H9 (cell line): ENCODE results near the gene RYR1. TPM values are rescaled to one million over a fixed set of nuclear protein-coding genes. Genes with fewer than 3 reads are reported as not detected.

Experiments
- DNase-seq: peaks from one replicate; pipeline ENCODE4 v3.0.0-alpha.2; 2017
- H2AFZ ChIP-seq: one replicate; pipeline ENCODE4 v1.6.1; 2013; ENCODE audit warnings: mild to moderate bottlenecking, low read length, control low read depth, moderate library complexity
- H2AK5ac ChIP-seq: 2 replicates; pipeline ENCODE4 v1.6.1; 2013; ENCODE audit warnings: low read length, control low read depth, mixed read lengths; ENCODE audit not compliant: insufficient read length
- H2BK120ac ChIP-seq: one replicate; pipeline ENCODE4 v1.6.1; 2013; ENCODE audit warnings: low read depth, mild to moderate bottlenecking, low read length, control low read depth, inconsistent platforms; ENCODE audit not compliant: poor library complexity, severe bottlenecking
- H2BK12ac ChIP-seq: 2 replicates; pipeline ENCODE4 v1.6.1; 2013; ENCODE audit warnings: low read length, control low read depth, mixed read lengths, low read depth; ENCODE audit not compliant: insufficient read length
- H2BK15ac ChIP-seq: 2 replicates; pipeline ENCODE4 v1.6.1; 2013; ENCODE audit warnings: low read depth, low read length, control low read depth
- H2BK20ac ChIP-seq: one replicate; pipeline ENCODE4 v1.6.1; 2013; ENCODE audit warnings: low read depth, mild to moderate bottlenecking, low read length, control low read depth, inconsistent platforms; ENCODE audit not compliant: poor library complexity, severe bottlenecking
- H2BK5ac ChIP-seq: 2 replicates; pipeline ENCODE4 v1.6.1; 2013; ENCODE audit warnings: low read length, control low read depth, mixed read lengths; ENCODE audit not compliant: insufficient read length
- H3K14ac ChIP-seq: 2 replicates; pipeline ENCODE4 v1.6.1; 2013; ENCODE audit warnings: low read length, control low read depth; ENCODE audit not compliant: insufficient read depth
- H3K18ac ChIP-seq: 2 replicates; pipeline ENCODE4 v1.6.1; 2013; ENCODE audit warnings: low read depth, mild to moderate bottlenecking, mixed read lengths, low read length, control low read depth; ENCODE audit not compliant: insufficient read length
- H3K23ac ChIP-seq: 2 replicates; pipeline ENCODE4 v1.6.1; 2013; ENCODE audit warnings: low read length, control low read depth, mixed read lengths, low read depth; ENCODE audit not compliant: insufficient read length
- H3K23me2 ChIP-seq: 2 replicates; pipeline ENCODE4 v1.6.1; 2013; ENCODE audit warnings: low read depth, mild to moderate bottlenecking, mixed read lengths, low read length, control low read depth; ENCODE audit not compliant: insufficient read length, poor library complexity, severe bottlenecking
- H3K27ac ChIP-seq: 2 replicates; pipeline ENCODE4 v1.5.1; 2013; ENCODE audit warnings: low read length, control low read depth, mixed read lengths, low read depth; ENCODE audit not compliant: insufficient read length
- H3K27me3 ChIP-seq: 2 replicates; pipeline ENCODE4 v1.6.1; 2013; ENCODE audit warnings: low read length, control low read depth, inconsistent platforms; ENCODE audit not compliant: insufficient read depth
- H3K4ac ChIP-seq: 2 replicates; pipeline ENCODE4 v1.6.1; 2013; ENCODE audit warnings: low read depth, mild to moderate bottlenecking, control low read depth, inconsistent platforms, low read length, moderate library complexity
- H3K4me1 ChIP-seq: 2 replicates; pipeline ENCODE4 v1.6.1; 2013; ENCODE audit warnings: low read length, control low read depth, inconsistent platforms; ENCODE audit not compliant: insufficient read depth
- H3K4me2 ChIP-seq: 2 replicates; pipeline ENCODE4 v1.6.1; 2013; ENCODE audit warnings: low read length, control low read depth, mixed read lengths; ENCODE audit not compliant: insufficient read length, insufficient read depth
- H3K56ac ChIP-seq: 2 replicates; pipeline ENCODE4 v1.6.1; 2013; ENCODE audit warnings: low read depth, mild to moderate bottlenecking, mixed read lengths, low read length, control low read depth; ENCODE audit not compliant: insufficient read length
- H3K79me1 ChIP-seq: 2 replicates; pipeline ENCODE4 v1.6.1; 2013; ENCODE audit warnings: low read depth, mild to moderate bottlenecking, moderate library complexity, low read length, control low read depth, inconsistent platforms; ENCODE audit not compliant: insufficient read depth, poor library complexity, severe bottlenecking
- H3K79me2 ChIP-seq: 2 replicates; pipeline ENCODE4 v1.6.1; 2013; ENCODE audit warnings: low read length, control low read depth, inconsistent platforms; ENCODE audit not compliant: insufficient read depth
- H3K9ac ChIP-seq: 2 replicates; pipeline ENCODE4 v1.6.1; 2013; ENCODE audit warnings: low read length, control low read depth, mixed read lengths; ENCODE audit not compliant: insufficient read length; ENCODE audit errors: extremely low read depth
- H3K9me3 ChIP-seq: one replicate; pipeline ENCODE4 v1.6.1; 2013; ENCODE audit warnings: low read depth, low read length, inconsistent platforms; ENCODE audit not compliant: control insufficient read depth
- H3T11ph ChIP-seq: one replicate; pipeline ENCODE4 v1.6.1; 2013; ENCODE audit warnings: mild to moderate bottlenecking, low read length, control low read depth, inconsistent platforms
- H4K20me1 ChIP-seq: one replicate; pipeline ENCODE4 v1.6.1; 2013; ENCODE audit not compliant: control insufficient read depth, insufficient read length, insufficient read depth
- H4K5ac ChIP-seq: 2 replicates; pipeline ENCODE4 v1.6.1; 2013; ENCODE audit warnings: low read depth, mild to moderate bottlenecking, mixed read lengths, low read length, control low read depth; ENCODE audit not compliant: insufficient read length
- H4K8ac ChIP-seq: replicated peaks from 2 replicates; pipeline ENCODE4 v1.6.1; 2013; ENCODE audit warnings: low read length, control low read depth, mixed read lengths, low read depth; ENCODE audit not compliant: insufficient read length
- H4K91ac ChIP-seq: 2 replicates; pipeline ENCODE4 v1.6.1; 2013; ENCODE audit warnings: low read depth, mild to moderate bottlenecking, moderate library complexity, mixed read lengths, low read length, control low read depth; ENCODE audit not compliant: insufficient read length
- H3K27ac Mint-ChIP-seq, 3 experiments: 2 replicates in 2 of 3; 3 replicates in 1 of 3; pipeline ENCODE4 v1.8.0; 2020 to 2021; ENCODE audit warnings: mixed read lengths in 3 of 3, mild to moderate bottlenecking in 1 of 3, moderate library complexity in 1 of 3
- H3K27me3 Mint-ChIP-seq: 2 replicates; pipeline ENCODE4 v1.8.0; 2021; ENCODE audit warnings: low read depth, mild to moderate bottlenecking, moderate library complexity, mixed read lengths
- H3K36me3 Mint-ChIP-seq, 3 experiments: 2 replicates in 2 of 3; 3 replicates in 1 of 3; pipeline ENCODE4 v1.8.0; 2020 to 2021; ENCODE audit warnings: low read depth in 3 of 3, mixed read lengths in 3 of 3; ENCODE audit not compliant: insufficient read depth in 1 of 3
- H3K4me1 Mint-ChIP-seq, 2 experiments: 2 replicates each; pipeline ENCODE4 v1.8.0; 2020; ENCODE audit warnings: mixed read lengths in 2 of 2
- H3K4me3 Mint-ChIP-seq, 2 experiments: 2 replicates in 1 of 2; 3 replicates in 1 of 2; pipeline ENCODE4 v1.8.0; 2020 to 2021; ENCODE audit warnings: mild to moderate bottlenecking in 2 of 2, mixed read lengths in 2 of 2, moderate library complexity in 1 of 2
- H3K9me3 Mint-ChIP-seq, 2 experiments: 2 replicates in 1 of 2; 3 replicates in 1 of 2; pipeline ENCODE4 v1.8.0; 2020; ENCODE audit warnings: mild to moderate bottlenecking in 2 of 2, mixed read lengths in 2 of 2, moderate library complexity in 1 of 2
- CTCF ChIP-seq: fragments of 200-600 bp; sonication (generic); conservative IDR thresholded peaks from 3 replicates; pipeline ENCODE4 v1.8.0; 2021; ENCODE audit warnings: antibody characterized with exemption, mild to moderate bottlenecking
- WGBS: extraction: QIAGEN DNeasy Blood & Tissue Kit; methylation state at CpG from one replicate; pipeline ENCODE4 v1.1.7; 2013; ENCODE audit warnings: missing lambda C conversion rate, low lambda C conversion rate, mixed read lengths; ENCODE audit not compliant: insufficient read length; ENCODE audit errors: extremely low coverage; 5-methylcytosine and 5-hydroxymethylcytosine counted together
- total RNA-seq: library from RNA; stranded (reverse); gene quantifications from 2 replicates; pipeline ENCODE4 v1.2.1, GENCODE V29; 2021

The RYR1 gene
- total RNA-seq, 1 experiment from 2014 or later: 8.9 TPM

GRCh38 chr19:38571682-38572081 is 138.2 kb downstream of the RYR1 start:
- H3K9me3 Mint-ChIP-seq: no peaks in the 10 kb centered on the region
- no peak overlapping the region for H2AK5ac ChIP-seq

More at GRCh38 chr19:38571682-38572081, 138.2 kb downstream of the RYR1 start:
- TF ChIP-seq CTCF: no peak
- H3K9ac ChIP-seq: no peak overlapping the region
- H2AFZ ChIP-seq: no peak overlapping the region
- no peak overlapping the region for H3K4ac ChIP-seq
- H4K20me1 ChIP-seq: peaks cover under 1% of the 10 kb centered on the region
- H3K4me2 ChIP-seq: no peak overlapping the region
- H3K23me2 ChIP-seq: no peaks in the 10 kb centered on the region
- no peak overlapping the region for H3K56ac ChIP-seq
- H3K23ac ChIP-seq: no peak overlapping the region
- no peaks in the 10 kb centered on the region for H3K4me1 Mint-ChIP-seq
- H3K4me3 Mint-ChIP-seq: no peak overlapping the region
- no peaks in the 10 kb centered on the region for H3K27me3 Mint-ChIP-seq
- H3K27me3 ChIP-seq: no peaks in the 10 kb centered on the region
- DNase-seq: no peak
- no peak overlapping the region for H4K8ac ChIP-seq
- H3K27ac Mint-ChIP-seq: no peak overlapping the region; a peak in 1 of 7 replicates
- no peaks in the 10 kb centered on the region for H3K9me3 ChIP-seq
- H3T11ph ChIP-seq: no peak overlapping the region
- H3K36me3 Mint-ChIP-seq: peaks cover 0 to 10% (median 10%) of the 10 kb centered on the region in 3 experiments; a peak in 5 of 7 replicates
- H3K79me1 ChIP-seq: no peaks in the 10 kb centered on the region
- H3K14ac ChIP-seq: no peak overlapping the region
- no peak overlapping the region for H4K91ac ChIP-seq
- no peaks in the 10 kb centered on the region for H3K4me1 ChIP-seq
- no peak overlapping the region for H2BK120ac ChIP-seq
- no peak overlapping the region for H3K18ac ChIP-seq
- H3K79me2 ChIP-seq: no peaks in the 10 kb centered on the region
- WGBS: no CpG with 5 or more reads among the region's 2 CpGs
- H2BK15ac ChIP-seq: no peak overlapping the region
- H4K5ac ChIP-seq: no peak overlapping the region
- H3K27ac ChIP-seq: no peak overlapping the region
- no peak overlapping the region for H2BK20ac ChIP-seq
- no peak overlapping the region for H2BK12ac ChIP-seq
- no peak overlapping the region for H2BK5ac ChIP-seq
